GM21515 (cell line): ENCODE measurements around the gene SYK.
"Not testable (repeated sequence)": the region's sequence is repeated elsewhere in the genome, so short reads cannot be mapped to it uniquely, and the experiment has no call there.

Source experiments
- ATAC-seq: cut with Tn5 transposase; IDR thresholded peaks from one replicate; pipeline ENCODE4 v1.9.1; 2021; ENCODE audit not compliant: unreplicated experiment

Gene SYK

GRCh38 chr9:90795084-90795483 is 6.5 kb upstream of the SYK start:
- ATAC-seq: no peak

GRCh38 chr9:90795871-90796317 is 5.7 kb upstream of the SYK start:
- ATAC-seq: no peak

- no peak for ATAC-seq
These were observed 2.3 kb upstream of the SYK start for GRCh38 chr9:90799271-90799852.

GRCh38 chr9:90801973-90802322 is 329 bp downstream of the SYK start:
- ATAC-seq: no peak

GRCh38 chr9:90802386-90802985 is 867 bp downstream of the SYK start:
- no peak for ATAC-seq

GRCh38 chr9:90803860-90804593 is 2.4 kb downstream of the SYK start:
- no peak for ATAC-seq

- ATAC-seq: no peak
These were observed 3.7 kb downstream of the SYK start for GRCh38 chr9:90805006-90805996.

GRCh38 chr9:90807006-90807405 is 5.4 kb downstream of the SYK start:
- no peak for ATAC-seq

GRCh38 chr9:90808398-90808797 is 6.8 kb downstream of the SYK start:
- ATAC-seq: peak; percentile 4

GRCh38 chr9:90808890-90809685 is 7.5 kb downstream of the SYK start:
- ATAC-seq: peak; percentile 45

- no peak for ATAC-seq
These were observed 9.1 kb downstream of the SYK start for GRCh38 chr9:90810691-90811090.

- no peak for ATAC-seq
These were observed 11.4 kb downstream of the SYK start for GRCh38 chr9:90813046-90813445.

GRCh38 chr9:90813523-90813922 is 11.9 kb downstream of the SYK start:
- no peak for ATAC-seq

- no peak for ATAC-seq
These were observed 12.7 kb downstream of the SYK start for GRCh38 chr9:90814355-90814754.

- ATAC-seq: no peak
These were observed 13.7 kb downstream of the SYK start for GRCh38 chr9:90815183-90815943.

GRCh38 chr9:90815944-90816357 is 14.3 kb downstream of the SYK start:
- ATAC-seq: no peak

- no peak for ATAC-seq
These were observed 15.1 kb downstream of the SYK start for GRCh38 chr9:90816690-90817089.

- no peak for ATAC-seq
These were observed 16.7 kb downstream of the SYK start for GRCh38 chr9:90818279-90818678.

GRCh38 chr9:90820406-90820805 is 18.8 kb downstream of the SYK start:
- not testable (repeated sequence) for ATAC-seq

GRCh38 chr9:90821236-90821635 is 19.6 kb downstream of the SYK start:
- ATAC-seq: not testable (repeated sequence)
